Mesendoderm (in vitro differentiated cells): ENCODE results near the gene MDC1.

Experiments used
- DNase-seq: peaks from one replicate; pipeline ENCODE4 v3.0.0; 2013
- H2AK5ac ChIP-seq: 2 replicates; pipeline ENCODE4 v1.6.1; 2013; ENCODE audit warnings: low read length, inconsistent platforms
- H2BK120ac ChIP-seq: 2 replicates; pipeline ENCODE4 v1.6.1; 2013; ENCODE audit warnings: low read depth, mild to moderate bottlenecking, low read length, moderate library complexity, mixed read lengths
- H2BK15ac ChIP-seq: replicated peaks from 2 replicates; pipeline ENCODE4 v1.6.1; 2013; ENCODE audit warnings: low read depth, mild to moderate bottlenecking, moderate library complexity
- H2BK5ac ChIP-seq: 2 replicates; pipeline ENCODE4 v1.6.1; 2013; ENCODE audit warnings: low read length, inconsistent platforms
- H3K18ac ChIP-seq: 2 replicates; pipeline ENCODE4 v1.6.1; 2013; ENCODE audit warnings: mild to moderate bottlenecking, low read length, mixed read lengths
- H3K23ac ChIP-seq: one replicate; pipeline ENCODE4 v1.6.1; 2013; ENCODE audit warnings: low read length
- H3K27ac ChIP-seq: 2 replicates; pipeline ENCODE4 v1.5.1; 2013; ENCODE audit warnings: low read depth, mild to moderate bottlenecking, inconsistent platforms, low read length, moderate library complexity
- H3K27me3 ChIP-seq: 2 replicates; pipeline ENCODE4 v1.6.1; 2013; ENCODE audit warnings: low read length, control low read depth, mild to moderate bottlenecking, inconsistent platforms; ENCODE audit not compliant: insufficient read depth, poor library complexity
- H3K36me3 ChIP-seq: 2 replicates; pipeline ENCODE4 v1.6.1; 2013; ENCODE audit warnings: low read length, inconsistent platforms; ENCODE audit not compliant: control insufficient read depth, insufficient read depth
- H3K4ac ChIP-seq: one replicate; pipeline ENCODE4 v1.6.1; 2013; ENCODE audit warnings: low read depth, mild to moderate bottlenecking, low read length, moderate library complexity
- H3K4me1 ChIP-seq: 2 replicates; pipeline ENCODE4 v1.6.1; 2013; ENCODE audit warnings: low read depth, low read length, inconsistent platforms; ENCODE audit not compliant: control insufficient read depth
- H3K4me2 ChIP-seq: 2 replicates; pipeline ENCODE4 v1.6.1; 2013; ENCODE audit warnings: low read length
- H3K4me3 ChIP-seq: 2 replicates; pipeline ENCODE4 v1.5.1; 2013; ENCODE audit warnings: mild to moderate bottlenecking, low read length
- H3K56ac ChIP-seq: one replicate; pipeline ENCODE4 v1.6.1; 2013; ENCODE audit warnings: low read length
- H3K79me1 ChIP-seq: 2 replicates; pipeline ENCODE4 v1.6.1; 2013; ENCODE audit warnings: low read length, inconsistent platforms
- H3K79me2 ChIP-seq: 2 replicates; pipeline ENCODE4 v1.6.1; 2013; ENCODE audit warnings: mild to moderate bottlenecking, low read length; ENCODE audit not compliant: control insufficient read depth, insufficient read depth
- H3K9ac ChIP-seq: 2 replicates; pipeline ENCODE4 v1.6.1; 2013; ENCODE audit warnings: low read length, inconsistent platforms
- H4K5ac ChIP-seq: one replicate; pipeline ENCODE4 v1.6.1; 2013; ENCODE audit warnings: low read length
- H4K8ac ChIP-seq: one replicate; pipeline ENCODE4 v1.6.1; 2013; ENCODE audit warnings: low read depth, mild to moderate bottlenecking, control low read depth, low read length, moderate library complexity
- WGBS: extraction: QIAGEN DNeasy Blood & Tissue Kit; methylation state at CpG from one replicate; pipeline ENCODE4 v1.1.7; 2013; ENCODE audit warnings: low lambda C conversion rate, missing lambda C conversion rate; ENCODE audit not compliant: insufficient coverage; ENCODE audit errors: extremely low coverage; 5-methylcytosine and 5-hydroxymethylcytosine counted together

Gene MDC1

DNA sequence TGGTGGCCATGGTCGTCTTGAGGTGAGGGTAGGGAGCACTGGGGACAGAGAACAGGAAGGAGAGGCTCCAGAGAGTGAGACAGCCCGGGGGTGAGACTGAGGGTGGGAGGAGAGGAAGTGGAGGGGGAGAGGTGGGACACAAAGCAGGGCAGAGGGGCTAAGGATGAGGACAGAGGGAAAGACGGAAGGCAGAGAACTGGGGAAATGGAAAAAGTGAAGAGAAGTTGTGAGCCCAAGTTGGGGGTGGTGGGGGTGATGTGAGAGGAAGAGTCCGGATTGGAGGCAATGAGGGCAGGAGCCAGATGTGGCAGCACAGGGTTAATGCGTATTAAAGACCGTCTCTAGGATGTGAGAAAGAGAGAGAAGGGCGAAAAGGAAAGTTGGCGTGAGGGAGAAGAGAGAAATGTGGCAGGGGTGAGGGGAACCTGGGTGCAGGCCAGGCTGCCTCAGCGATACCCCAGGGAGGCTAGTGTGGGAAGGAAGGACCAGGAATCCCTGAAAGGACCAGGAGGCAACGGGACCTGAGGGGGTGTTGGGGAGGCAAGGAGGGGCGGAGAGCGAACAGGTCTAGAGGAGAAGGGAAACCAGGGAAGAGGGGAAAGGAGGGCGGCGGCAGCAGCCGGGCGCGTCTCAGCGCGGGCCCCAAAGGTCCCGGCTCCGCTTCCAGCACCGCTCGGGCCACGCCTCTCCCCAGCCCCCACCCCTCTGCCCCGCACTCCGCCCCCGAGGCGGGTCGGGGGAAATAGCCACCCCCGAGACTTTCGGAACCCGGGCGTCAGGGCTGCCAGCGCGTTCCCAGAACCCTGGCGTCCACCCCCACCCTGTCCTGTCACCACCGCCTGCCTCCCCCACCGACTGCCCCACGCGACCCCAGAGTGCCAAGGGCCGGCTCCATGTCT is 30.8 kb downstream of the MDC1 start, which contains the start of gene PPP1R18:
Gene PPP1R18 (minus strand): TSS at position 637 of the 899 bp plus-strand sequence. CDS start 627 bp downstream, at position 10.
- no peak within 1 kb of the TSS for H4K8ac ChIP-seq
- no CpG with 5 or more reads among the region's 41 CpGs for WGBS

GRCh38 chr6:30685157-30686008 is 31.7 kb downstream of the MDC1 start:
- Histone ChIP-seq H3K4me2 (peak overlapping the region; percentile 93), H2BK120ac (no peak overlapping the region), H4K5ac (no peak overlapping the region), H3K79me2 (peaks cover 53% of the 10 kb centered on the region), H4K8ac (no peak overlapping the region), H3K56ac (peak overlapping the region; percentile 100), H3K4me3 (peak overlapping the region; percentile 80), H3K23ac (peak overlapping the region; percentile 71), H3K4me1 (peaks cover 26% of the 10 kb centered on the region), H2BK5ac (peak overlapping the region; percentile 29), H3K79me1 (peaks cover 29% of the 10 kb centered on the region), H3K27me3 (no peaks in the 10 kb centered on the region), H3K4ac (peak overlapping the region; percentile 50), H2AK5ac (peak overlapping the region; percentile 88), H2BK15ac (no peak overlapping the region), H3K9ac (peak overlapping the region; percentile 99), H3K27ac (peak overlapping the region; percentile 34), H3K36me3 (peaks cover 4% of the 10 kb centered on the region), H3K18ac (peak overlapping the region; percentile 3)
- WGBS: no CpG with 5 or more reads among the region's 29 CpGs
- peak; percentile 49 for DNase-seq

More for the DNA sequence above, 30.8 kb downstream of the MDC1 start, which contains the start of gene PPP1R18:
- Histone ChIP-seq H3K27me3 (no peaks in the 10 kb centered on the region), H3K4ac (peak within 1 kb of the TSS; percentile 74), H2BK5ac (peak within 1 kb of the TSS; percentile 94), H2BK15ac (no peak within 1 kb of the TSS), H3K36me3 (peaks cover 4% of the 10 kb centered on the region), H2BK120ac (no peak within 1 kb of the TSS), H4K5ac (no peak within 1 kb of the TSS), H3K56ac (peak within 1 kb of the TSS; percentile 100), H3K4me2 (peak within 1 kb of the TSS; percentile 93), H3K23ac (peak within 1 kb of the TSS; percentile 95), H3K4me1 (peaks cover 26% of the 10 kb centered on the region), H2AK5ac (peak within 1 kb of the TSS; percentile 88), H3K4me3 (peak within 1 kb of the TSS; percentile 84), H3K18ac (peak within 1 kb of the TSS; percentile 63), H3K27ac (peak within 1 kb of the TSS; percentile 87), H3K9ac (peak within 1 kb of the TSS; percentile 99), H3K79me2 (peaks cover 48% of the 10 kb centered on the region), H3K79me1 (peaks cover 29% of the 10 kb centered on the region)
- DNase-seq: peak; percentile 57

DNA sequence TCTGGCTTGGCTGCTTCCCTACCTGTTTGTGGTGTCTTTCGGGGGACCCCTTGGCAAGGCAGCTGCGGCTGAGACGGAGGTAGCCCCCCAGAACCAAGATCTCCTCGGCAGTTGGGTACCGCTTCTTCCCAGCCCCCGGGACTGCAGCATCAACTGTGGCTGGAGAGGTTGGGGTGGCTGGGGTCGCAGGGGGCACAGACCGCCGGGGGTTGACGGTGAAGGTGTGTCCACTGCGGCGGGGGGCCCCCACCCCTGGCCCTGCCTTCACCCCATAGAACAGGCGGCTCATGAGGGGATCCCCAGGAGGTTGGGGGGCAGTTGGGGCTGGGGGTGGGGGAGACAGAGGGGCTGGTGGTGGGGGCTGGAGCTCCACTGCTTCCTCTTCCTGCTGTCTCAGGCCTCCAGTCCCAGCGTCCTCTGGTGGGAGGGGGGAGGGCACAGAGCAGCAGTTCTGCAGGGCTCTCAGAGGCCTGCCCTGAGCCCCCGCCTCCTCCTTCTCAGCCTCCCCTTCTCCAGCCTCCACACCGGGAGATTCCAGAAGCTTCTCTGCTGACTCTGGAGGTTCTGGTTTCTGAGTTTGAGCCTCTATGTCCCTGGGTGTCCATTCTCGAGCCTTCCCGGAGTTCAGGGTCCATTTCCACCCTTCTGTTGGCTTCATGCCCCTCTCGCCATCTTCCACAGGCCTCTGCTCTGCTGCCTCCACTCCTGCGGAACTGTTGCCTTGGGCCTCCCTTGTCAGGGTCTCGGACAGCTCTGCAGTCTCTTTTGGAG is 32.5 kb downstream of the MDC1 start:
- peaks cover 29% of the 10 kb centered on the region for H3K79me1 ChIP-seq
- peak overlapping the region; percentile 100 for H3K56ac ChIP-seq
- H3K27ac ChIP-seq: peak overlapping the region; percentile 34
- H3K4me3 ChIP-seq: peak overlapping the region; percentile 7
- peaks cover 21% of the 10 kb centered on the region for H3K4me1 ChIP-seq
- peaks cover 57% of the 10 kb centered on the region for H3K79me2 ChIP-seq
- peak overlapping the region; percentile 43 for H3K18ac ChIP-seq
- peak; percentile 38 for DNase-seq
- H3K4me2 ChIP-seq: peak overlapping the region; percentile 71
- H2BK15ac ChIP-seq: no peak overlapping the region
- H3K27me3 ChIP-seq: no peaks in the 10 kb centered on the region
- no peak overlapping the region for H4K5ac ChIP-seq
- no peak overlapping the region for H4K8ac ChIP-seq
- peak overlapping the region; percentile 50 for H3K4ac ChIP-seq
- peaks cover 4% of the 10 kb centered on the region for H3K36me3 ChIP-seq
- no peak overlapping the region for H2BK120ac ChIP-seq
- peak overlapping the region; percentile 62 for H2AK5ac ChIP-seq
- no CpG with 5 or more reads among the region's 21 CpGs for WGBS
- peak overlapping the region; percentile 15 for H2BK5ac ChIP-seq
- H3K23ac ChIP-seq: no peak overlapping the region
- peak overlapping the region; percentile 99 for H3K9ac ChIP-seq

DNA sequence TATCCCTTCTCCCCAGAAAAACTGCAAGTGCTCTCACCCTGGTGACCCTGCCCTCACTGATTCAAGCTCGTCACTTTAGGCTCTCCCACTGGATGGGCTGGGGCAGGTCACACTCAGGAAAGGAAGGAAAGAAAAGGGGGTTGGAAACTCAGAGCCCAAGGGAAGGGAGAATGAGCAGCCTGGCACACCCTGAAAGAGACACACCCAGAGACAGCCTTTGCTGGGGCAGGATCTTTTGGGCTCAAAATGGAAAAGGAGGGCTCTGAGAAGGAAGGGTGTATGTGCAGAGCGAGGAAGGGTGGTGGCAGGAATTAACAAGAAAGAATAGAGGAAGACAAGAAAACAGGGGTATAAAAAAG is 33.1 kb downstream of the MDC1 start:
- Histone ChIP-seq H2BK5ac (no peak overlapping the region), H2BK120ac (no peak overlapping the region), H3K9ac (peak overlapping the region; percentile 66), H3K4me2 (peak overlapping the region; percentile 57), H3K4me1 (peaks cover 21% of the 10 kb centered on the region), H3K23ac (no peak overlapping the region), H3K4ac (no peak overlapping the region), H3K27ac (peak overlapping the region; percentile 2), H2BK15ac (no peak overlapping the region), H3K18ac (peak overlapping the region; percentile 43), H3K27me3 (no peaks in the 10 kb centered on the region), H3K4me3 (peak overlapping the region; percentile 7), H4K5ac (no peak overlapping the region), H4K8ac (no peak overlapping the region), H3K56ac (peak overlapping the region; percentile 77), H3K79me1 (peaks cover 29% of the 10 kb centered on the region), H2AK5ac (no peak overlapping the region), H3K36me3 (peaks cover 4% of the 10 kb centered on the region), H3K79me2 (peaks cover 56% of the 10 kb centered on the region)
- DNase-seq: no peak
- WGBS: no CpG with 5 or more reads among the region's 2 CpGs
